HG03064 (cell line): ENCODE data around the gene GPD1L.

Experiments
- ATAC-seq: cut with Tn5 transposase; IDR thresholded peaks from one replicate; pipeline ENCODE4 v1.9.1; 2021; ENCODE audit warnings: low read depth; ENCODE audit not compliant: unreplicated experiment

GPD1L gene

GRCh38 chr3:32132706-32133105 is 26.3 kb downstream of the GPD1L start:
- ATAC-seq = no peak

- no peak for ATAC-seq
Measured at GRCh38 chr3:32136703-32137102, 30.3 kb downstream of the GPD1L start.

GRCh38 chr3:32137870-32138269 is 31.4 kb downstream of the GPD1L start:
- no peak for ATAC-seq

- no peak for ATAC-seq
Measured at GRCh38 chr3:32138545-32139104, 32.2 kb downstream of the GPD1L start.

- ATAC-seq = no peak
Measured at GRCh38 chr3:32140943-32141342, 34.5 kb downstream of the GPD1L start.

- peak; percentile 64 for ATAC-seq
Measured at GRCh38 chr3:32143849-32144757, 37.7 kb downstream of the GPD1L start.

- ATAC-seq = no peak
Measured at GRCh38 chr3:32146746-32147211, 40.4 kb downstream of the GPD1L start.

GRCh38 chr3:32147509-32147908 is 41.1 kb downstream of the GPD1L start:
- no peak for ATAC-seq

- ATAC-seq = no peak
Measured at GRCh38 chr3:32147933-32148332, 41.5 kb downstream of the GPD1L start.

GRCh38 chr3:32148351-32148750 is 41.9 kb downstream of the GPD1L start:
- no peak for ATAC-seq

- ATAC-seq = no peak
Measured at GRCh38 chr3:32153414-32154204, 47.2 kb downstream of the GPD1L start.

GRCh38 chr3:32154205-32154579 is 47.8 kb downstream of the GPD1L start:
- no peak for ATAC-seq

- ATAC-seq = no peak
Measured at GRCh38 chr3:32155117-32155516, 48.7 kb downstream of the GPD1L start.

- no peak for ATAC-seq
Measured at GRCh38 chr3:32157600-32158264, 51.3 kb downstream of the GPD1L start.

- ATAC-seq = no peak
Measured at GRCh38 chr3:32160706-32161214, 54.3 kb downstream of the GPD1L start.

- no peak for ATAC-seq
Measured at GRCh38 chr3:32165442-32165841, 59.0 kb downstream of the GPD1L start.

- ATAC-seq = no peak
Measured at GRCh38 chr3:32166654-32167053, 60.2 kb downstream of the GPD1L start.

- ATAC-seq = no peak
Measured at GRCh38 chr3:32172420-32172819, 66.0 kb downstream of the GPD1L start.

GRCh38 chr3:32175607-32176197 is 69.3 kb downstream of the GPD1L start:
- ATAC-seq = no peak
